D721Med (cell line): ENCODE results near the gene DAPK3.

Experiments
- DNase-seq: peaks from one replicate; pipeline ENCODE4 v3.0.0; 2011; ENCODE audit warnings: low spot score; ENCODE audit not compliant: insufficient read length
- FAIRE-seq: peaks from 2 replicates; lab custom pipeline; 2011; peaks lifted over from hg19 to GRCh38; lab: Jason Lieb, UNC
- CTCF ChIP-seq: IDR thresholded peaks from 2 replicates; pipeline ENCODE4 v1.5.1; 2012; ENCODE audit warnings: mild to moderate bottlenecking, control low read depth; ENCODE audit not compliant: insufficient read depth; ENCODE audit errors: missing control alignments

The DAPK3 gene

DNA sequence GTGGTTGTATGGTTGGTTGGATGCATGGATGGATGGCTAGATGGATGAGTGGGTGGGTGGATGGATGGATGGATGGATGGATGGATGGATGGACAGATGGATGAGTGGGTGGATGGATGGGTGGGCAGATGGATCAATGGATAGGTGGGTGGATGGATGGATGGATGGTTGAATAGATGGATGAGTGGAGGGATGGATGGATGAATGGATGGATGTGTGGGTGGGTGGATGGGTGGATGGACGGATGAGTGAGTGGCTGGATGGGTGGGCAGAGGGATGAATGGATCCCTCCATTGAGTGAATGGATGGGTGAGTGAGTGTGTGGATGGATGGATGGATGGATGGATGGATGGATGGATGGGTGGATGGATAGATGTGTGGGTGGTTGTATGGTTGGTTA, 47.0 kb downstream of the DAPK3 start:
- FAIRE-seq (no peak), DNase-seq (no peak)
- TF ChIP-seq CTCF = no peak

DNA sequence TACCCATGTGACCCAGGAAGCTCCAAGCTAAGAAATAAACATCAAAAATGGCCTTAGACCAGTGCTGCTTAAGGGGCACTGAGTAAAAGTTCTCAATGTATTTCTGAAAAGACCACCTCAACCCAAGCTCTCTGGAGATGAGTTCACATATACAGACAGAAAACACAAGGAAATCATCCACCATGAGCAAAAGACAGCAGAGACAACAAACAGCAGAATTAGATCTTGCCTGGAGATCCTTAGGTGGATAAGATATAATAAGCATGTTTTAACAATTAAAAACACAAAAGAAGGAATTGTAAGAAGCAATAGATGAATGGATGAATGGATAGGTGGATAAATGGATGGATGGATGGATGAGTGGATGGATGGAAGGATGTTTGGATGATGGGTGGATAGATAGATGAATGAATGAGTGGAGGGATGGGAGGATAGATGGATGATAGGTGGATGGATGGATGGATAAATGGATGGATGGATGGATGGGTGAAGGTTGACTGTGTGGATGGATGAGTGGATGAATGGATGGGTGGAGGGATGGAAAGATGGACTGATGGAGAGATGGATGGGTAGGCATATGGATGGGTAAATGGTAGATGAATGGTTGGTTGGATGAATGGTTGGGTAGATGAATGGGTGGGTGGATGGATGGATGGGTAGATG, 47.7 kb downstream of the DAPK3 start:
- DNase-seq (no peak), FAIRE-seq (no peak)
- TF ChIP-seq CTCF = no peak

DNA sequence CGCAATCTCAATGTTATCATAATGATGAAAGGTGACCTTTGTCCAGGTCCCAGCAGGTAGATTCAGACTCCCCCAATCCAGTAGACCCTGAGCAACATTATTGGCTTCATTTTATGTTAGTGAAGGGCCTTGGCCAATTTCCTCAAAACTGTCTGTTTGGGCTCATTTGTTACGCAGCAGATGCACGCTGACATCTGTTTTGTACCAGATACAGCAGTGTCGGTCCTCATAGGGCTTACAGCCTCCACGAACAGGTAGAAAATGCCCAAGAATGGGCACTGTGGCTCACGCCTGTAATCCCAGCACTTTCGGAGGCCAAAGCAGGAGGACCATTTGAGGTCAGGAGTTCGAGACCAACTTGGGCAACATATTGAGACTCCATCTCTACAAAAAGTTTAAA, 51.1 kb downstream of the DAPK3 start:
- no peak for FAIRE-seq
- no peak for DNase-seq

DNA sequence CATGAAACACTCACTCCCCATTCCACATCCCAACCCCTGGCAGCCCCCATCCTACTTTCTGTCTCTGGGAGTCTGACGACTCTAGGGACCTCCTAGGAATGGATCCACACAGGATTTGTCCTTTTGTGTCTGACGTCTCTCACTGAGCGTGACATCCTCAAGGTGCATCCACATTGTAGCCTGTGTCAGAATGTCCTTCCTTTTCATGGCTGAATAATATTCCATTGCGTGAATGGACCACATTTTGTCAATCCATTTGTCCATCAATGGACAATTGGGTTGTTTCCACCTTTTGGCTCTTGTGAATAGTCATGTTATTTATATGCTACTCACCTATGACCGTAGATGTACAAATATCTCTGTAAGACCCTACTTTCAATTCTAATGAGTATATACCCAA, 54.9 kb downstream of the DAPK3 start:
- no peak for DNase-seq
- no peak for TF ChIP-seq CTCF
- FAIRE-seq = no peak

More for the DNA sequence above, 51.1 kb downstream of the DAPK3 start:
- TF ChIP-seq CTCF = no peak

GRCh38 chr19:3914199-3914598, 56.7 kb downstream of the DAPK3 start:
- FAIRE-seq (no peak), DNase-seq (no peak)

DNA sequence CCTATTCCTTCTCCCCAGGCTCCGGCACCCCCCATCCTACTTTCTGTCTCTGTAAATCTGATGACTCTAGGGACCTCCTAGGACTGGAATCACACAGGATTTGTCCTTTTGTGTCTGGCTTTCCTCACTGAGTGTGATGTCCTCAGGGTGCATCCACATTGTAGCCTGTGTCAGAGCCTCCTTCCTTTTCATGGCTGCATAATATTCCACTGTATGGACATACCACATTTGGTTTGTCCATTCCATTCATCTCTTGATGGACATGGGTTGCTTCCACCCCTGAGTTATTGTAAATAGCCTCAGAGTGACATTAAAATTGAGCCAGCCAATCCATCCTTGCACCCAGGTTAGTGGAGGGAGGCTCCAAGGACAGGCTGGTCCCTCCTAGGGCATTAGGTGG, 60.8 kb downstream of the DAPK3 start:
- FAIRE-seq (no peak), DNase-seq (no peak)
- no peak for TF ChIP-seq CTCF

More at GRCh38 chr19:3914199-3914598, 56.7 kb downstream of the DAPK3 start:
- no peak for TF ChIP-seq CTCF
